H1 (cell line): Measurements from ENCODE around the gene AKR7A3. TPM values are rescaled to one million over a fixed set of nuclear protein-coding genes. Genes with fewer than 3 reads are reported as not detected.

Source experiments
- CTCF ChIA-PET: fragments of 300-600 bp; sonication (Branson Sonifier 250); formaldehyde crosslinking; loops from one replicate; lab custom pipeline; 2021; ENCODE audit not compliant: partially characterized antibody; lab: Charles Lee
- POLR2A ChIA-PET: fragments of 300-600 bp; sonication (Branson Sonifier 250); formaldehyde crosslinking; loops from one replicate; lab custom pipeline; 2021; ENCODE audit warnings: inconsistent platforms; ENCODE audit not compliant: partially characterized antibody; lab: Charles Lee
- DNase-seq, 2 experiments: peaks; one replicate each; pipeline versions ENCODE4 v3.0.0 to v3.0.0-alpha.2; 2010 to 2022; ENCODE audit warnings: low spot score in 2 of 2, low read depth in 1 of 2, mixed read lengths in 1 of 2
- FAIRE-seq: peaks from 2 replicates; lab custom pipeline; 2011; peaks lifted over from hg19 to GRCh38; lab: Jason Lieb, UNC
- H2AFZ ChIP-seq: 2 replicates; pipeline ENCODE4 v1.8.1; 2012; ENCODE audit warnings: low read length, inconsistent platforms
- H2AK5ac ChIP-seq: 2 replicates; pipeline ENCODE4 v1.6.1; 2013; ENCODE audit warnings: low read depth, low read length
- H2BK120ac ChIP-seq: replicated peaks from 2 replicates; pipeline ENCODE3; 2013; ENCODE audit warnings: low read depth, low read length, inconsistent platforms
- H2BK12ac ChIP-seq: 2 replicates; pipeline ENCODE4 v1.6.1; 2013; ENCODE audit warnings: low read depth, low read length
- H2BK15ac ChIP-seq: 2 replicates; pipeline ENCODE4 v1.6.1; 2013; ENCODE audit warnings: low read length
- H2BK20ac ChIP-seq: 2 replicates; pipeline ENCODE4 v1.6.1; 2013; ENCODE audit warnings: low read length
- H2BK5ac ChIP-seq: 2 replicates; pipeline ENCODE4 v1.6.1; 2013; ENCODE audit warnings: low read depth, low read length
- H3K14ac ChIP-seq: 2 replicates; pipeline ENCODE4 v1.6.1; 2013; ENCODE audit warnings: inconsistent platforms; ENCODE audit not compliant: insufficient read length
- H3K18ac ChIP-seq: 2 replicates; pipeline ENCODE4 v1.6.1; 2013; ENCODE audit warnings: low read length; ENCODE audit errors: extremely low read depth
- H3K23ac ChIP-seq: 2 replicates; pipeline ENCODE4 v1.6.1; 2013; ENCODE audit warnings: inconsistent platforms; ENCODE audit not compliant: insufficient read length
- H3K23me2 ChIP-seq: 2 replicates; pipeline ENCODE4 v1.6.1; 2013; ENCODE audit warnings: low read depth, low read length
- H3K27ac ChIP-seq: 2 replicates; pipeline ENCODE4 v1.6.1; 2011; ENCODE audit warnings: low read depth, low read length, inconsistent platforms
- H3K27me3 ChIP-seq, 4 experiments: replicated peaks in 1 of 4; 1 replicate in 1 of 4; 2 replicates in 3 of 4; pipeline versions ENCODE4 v1.6.1 to v1.8.1; 2011 to 2013; ENCODE audit warnings: low read length in 3 of 4, mild to moderate bottlenecking in 3 of 4, inconsistent platforms in 2 of 4, mixed read lengths in 2 of 4, moderate library complexity in 1 of 4; ENCODE audit not compliant: control insufficient read depth in 3 of 4, insufficient read depth in 3 of 4; ENCODE audit errors: extremely low read depth in 1 of 4
- H3K36me3 ChIP-seq, 4 experiments: 2 replicates each; pipeline versions ENCODE4 v1.6.1 to v1.8.1; 2011 to 2013; ENCODE audit warnings: mild to moderate bottlenecking in 4 of 4, low read length in 3 of 4, moderate library complexity in 2 of 4, control low read depth in 1 of 4, inconsistent platforms in 1 of 4; ENCODE audit not compliant: insufficient read depth in 4 of 4, control insufficient read depth in 2 of 4
- H3K4ac ChIP-seq: replicated peaks from 2 replicates; pipeline ENCODE3; 2013; ENCODE audit warnings: low read length, low read depth, mixed read lengths, inconsistent platforms; ENCODE audit not compliant: insufficient read length
- H3K4me1 ChIP-seq, 4 experiments: replicated peaks in 1 of 4; 1 replicate in 1 of 4; 2 replicates in 3 of 4; pipeline versions ENCODE4 v1.6.1 to v1.8.1; 2011 to 2013; ENCODE audit warnings: low read length in 3 of 4, inconsistent platforms in 2 of 4, mixed read lengths in 1 of 4; ENCODE audit not compliant: insufficient read depth in 4 of 4, control insufficient read depth in 3 of 4
- H3K4me2 ChIP-seq, 2 experiments: 2 replicates each; pipeline versions ENCODE4 v1.6.1 to v1.8.1; 2011 to 2013; ENCODE audit warnings: low read depth in 2 of 2, low read length in 2 of 2, control low read depth in 1 of 2, inconsistent platforms in 1 of 2, mild to moderate bottlenecking in 1 of 2; ENCODE audit not compliant: insufficient read depth in 1 of 2
- H3K4me3 ChIP-seq, 4 experiments: fragments of 200-600, 300-600 bp in 1 of 4; sonication (generic), shearing (Covaris generic), sonication (Bioruptor Twin) in 1 of 4; 2 replicates each; pipeline versions ENCODE4 v1.5.1 to v1.8.1; 2011 to 2016; ENCODE audit warnings: low read length in 4 of 4, low read depth in 3 of 4, control low read depth in 2 of 4, inconsistent platforms in 2 of 4, mild to moderate bottlenecking in 2 of 4, mixed read lengths in 1 of 4, moderate library complexity in 1 of 4; ENCODE audit not compliant: insufficient read depth in 2 of 4; ENCODE audit errors: extremely low read depth in 1 of 4
- H3K56ac ChIP-seq: replicated peaks from 2 replicates; pipeline ENCODE3; 2013; ENCODE audit warnings: low read depth, mild to moderate bottlenecking, mixed read lengths, low read length, inconsistent platforms; ENCODE audit not compliant: insufficient read length
- H3K79me1 ChIP-seq: 2 replicates; pipeline ENCODE4 v1.6.1; 2013; ENCODE audit warnings: low read depth, low read length, control low read depth
- H3K79me2 ChIP-seq, 2 experiments: 2 replicates each; pipeline versions ENCODE4 v1.6.1 to v1.8.1; 2012 to 2013; ENCODE audit warnings: low read length in 2 of 2, mild to moderate bottlenecking in 2 of 2, inconsistent platforms in 1 of 2; ENCODE audit not compliant: insufficient read depth in 2 of 2, control insufficient read depth in 1 of 2
- H3K9ac ChIP-seq, 4 experiments: replicated peaks in 1 of 4; 1 replicate in 1 of 4; 2 replicates in 3 of 4; pipeline versions ENCODE4 v1.6.1 to v1.8.1; 2011 to 2013; ENCODE audit warnings: low read depth in 3 of 4, low read length in 3 of 4, control low read depth in 2 of 4, mild to moderate bottlenecking in 2 of 4, moderate library complexity in 2 of 4, inconsistent platforms in 1 of 4; ENCODE audit errors: extremely low read depth in 1 of 4
- H3K9me3 ChIP-seq, 2 experiments: 2 replicates each; pipeline versions ENCODE4 v1.6.1 to v1.8.1; 2012 to 2013; ENCODE audit warnings: mild to moderate bottlenecking in 2 of 2, moderate library complexity in 2 of 2, control low read depth in 1 of 2, inconsistent platforms in 1 of 2, low read depth in 1 of 2, low read length in 1 of 2, mixed read lengths in 1 of 2; ENCODE audit not compliant: insufficient read depth in 2 of 2
- H4K20me1 ChIP-seq, 2 experiments: replicated peaks in 1 of 2; 2 replicates each; pipeline versions ENCODE3 to v1.8.1; 2011 to 2013; ENCODE audit warnings: inconsistent platforms in 2 of 2, low read length in 2 of 2, mild to moderate bottlenecking in 1 of 2; ENCODE audit not compliant: insufficient read depth in 2 of 2, control insufficient read depth in 1 of 2
- H4K5ac ChIP-seq: 2 replicates; pipeline ENCODE4 v1.6.1; 2013; ENCODE audit warnings: low read length, low read depth, mixed read lengths, inconsistent platforms; ENCODE audit not compliant: insufficient read length
- H4K8ac ChIP-seq: 2 replicates; pipeline ENCODE4 v1.8.0; 2013; ENCODE audit warnings: mild to moderate bottlenecking, moderate library complexity, low read length, inconsistent platforms; ENCODE audit not compliant: insufficient read depth; ENCODE audit errors: extremely low read depth
- H4K91ac ChIP-seq: replicated peaks from 2 replicates; pipeline ENCODE3; 2013; ENCODE audit warnings: low read length, mixed read lengths, inconsistent platforms; ENCODE audit not compliant: insufficient read length
- HDAC6 ChIP-seq: IDR thresholded peaks from one replicate; pipeline ENCODE4 v1.7.1; 2012; ENCODE audit warnings: low read depth, mild to moderate bottlenecking, inconsistent platforms, low read length, moderate library complexity
- MAFK ChIP-seq: IDR thresholded peaks from 2 replicates; pipeline ENCODE4 v1.6.1; 2012; ENCODE audit warnings: low read depth, mild to moderate bottlenecking, improper control_type of control experiment, low read length
- YY1 ChIP-seq: IDR thresholded peaks from 2 replicates; pipeline ENCODE4 v1.6.1; 2011; ENCODE audit warnings: low read depth, mild to moderate bottlenecking, low read length
- WGBS, 2 experiments: shearing (Covaris generic) in 1 of 2; methylation state at CpG; one replicate each; pipeline versions ENCODE4 v1.1.6 to v1.1.7; 2013 to 2015; ENCODE audit warnings: low lambda C conversion rate in 2 of 2, mixed read lengths in 2 of 2, inconsistent platforms in 1 of 2, low coverage in 1 of 2, missing lambda C conversion rate in 1 of 2; ENCODE audit not compliant: insufficient replicate concordance in 2 of 2, insufficient coverage in 1 of 2, insufficient read length in 1 of 2; ENCODE audit errors: extremely low coverage in 1 of 2, missing lambda C conversion rate in 1 of 2; 5-methylcytosine and 5-hydroxymethylcytosine counted together
- polyA plus RNA-seq, 7 experiments: library from polyadenylated mRNA; depleted of rRNA in 3 of 7; stranded (reverse) in 5 of 7; unstranded in 2 of 7; fragments of >200 nt in 5 of 7; fragments of 200-250 nt in 2 of 7; gene quantifications; 1 replicate in 5 of 7; 2 replicates in 1 of 7; 4 replicates in 1 of 7; pipeline versions ENCODE4 v1.2.1 to v1.2.3, GENCODE V29; 2011 to 2013; ENCODE audit warnings: missing spikeins in 2 of 7, mixed read lengths in 2 of 7
- total RNA-seq: library from RNA; stranded (reverse); fragmentation: NEBNext Ultra II Directional; extraction: Animal tissue kit (Norgen Biotek cat#: 25700); gene quantifications from 2 replicates; pipeline ENCODE4 v1.2.1, GENCODE V29; 2021
- TF ChIP-seq, protein P1 (sequence below), 3 experiments: IDR thresholded peaks; 1 replicate in 2 of 3; 2 replicates in 1 of 3; pipeline versions ENCODE4 v1.5.1 to v1.6.1; 2011; ENCODE audit warnings: low read length in 3 of 3, mild to moderate bottlenecking in 3 of 3, inconsistent platforms in 2 of 3, low read depth in 1 of 3, moderate library complexity in 1 of 3; ENCODE audit not compliant: insufficient read depth in 1 of 3; ENCODE audit errors: control extremely low read depth in 1 of 3

The AKR7A3 gene
- total and polyA plus RNA-seq, 2 of the 8 experiments (the other 6 are each of a cell fraction or from before 2014, with no cell fraction given), result 0.62 to 0.65 TPM

DNA sequence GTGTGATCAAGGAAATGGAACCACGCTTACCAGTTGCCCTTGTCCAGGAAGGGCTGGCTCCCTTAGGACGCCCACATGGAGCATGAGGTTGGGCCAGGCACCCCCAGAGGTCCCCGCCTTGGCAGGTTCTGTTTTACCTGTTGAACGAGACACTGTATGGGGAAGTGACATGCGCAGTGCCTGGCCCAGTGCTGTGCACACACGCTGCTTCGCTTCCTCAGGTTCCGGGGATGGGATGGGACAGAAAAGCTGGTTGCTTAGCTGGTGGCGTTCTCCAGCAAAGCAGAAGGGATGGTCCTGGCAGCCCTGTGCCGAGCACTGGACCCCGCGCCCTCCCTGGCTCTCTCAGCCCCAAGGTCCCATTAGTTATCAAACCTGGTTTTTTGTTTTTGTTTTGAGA, 44.3 kb upstream of the AKR7A3 start:
- Histone ChIP-seq H3K4me1 (peaks cover 0 to 2% (median 0%) of the 10 kb centered on the region in 4 experiments; a peak in 1 of 7 replicates), H4K8ac (no peak overlapping the region), H3K4me3 (no peak overlapping the region), H4K20me1 (peaks cover 0 to 3% of the 10 kb centered on the region in 2 experiments), H2BK20ac (no peak overlapping the region), H3K36me3 (peaks cover 0 to 3% (median under 1%) of the 10 kb centered on the region in 4 experiments; a peak in 2 of 8 replicates), H4K91ac (no peak overlapping the region), H3K14ac (no peak overlapping the region), H3K18ac (no peak overlapping the region), H3K79me2 (no peaks in the 10 kb centered on the region), H3K23me2 (no peaks in the 10 kb centered on the region), H3K79me1 (no peaks in the 10 kb centered on the region; the same call in 1 of the 2 replicates), H4K5ac (no peak overlapping the region), H2BK5ac (no peak overlapping the region), H3K27ac (no peak overlapping the region), H3K23ac (no peak overlapping the region), H3K4ac (no peak overlapping the region), H2AK5ac (no peak overlapping the region), H2AFZ (no peak overlapping the region), H3K9me3 (no peaks in the 10 kb centered on the region), H3K27me3 (no peaks in the 10 kb centered on the region), H2BK15ac (no peak overlapping the region), H2BK12ac (no peak overlapping the region), H3K4me2 (no peak overlapping the region), H3K56ac (no peak overlapping the region), H2BK120ac (no peak overlapping the region), H3K9ac (no peak overlapping the region)
- DNase-seq, result no peak
- ChIA-PET CTCF (interaction anchor here (0.8 to 1.5 kb wide), 5 partner anchors 8 to 249 kb away, joined by 3 read pairs; no protein-coding TSS in a partner anchor), POLR2A (interaction anchor here (13.3 kb wide), 1 partner anchor 16 kb away, joined by 143 read pairs; the partner anchor contains the start of genes AKR7A2 and SLC66A1)
- 93% methylated on average over 12 of the region's 12 CpGs; no CpG with 5 or more reads in 1 of the 2 experiments for WGBS, 2 experiments
- no peak for TF ChIP-seq MAFK
- TF ChIP-seq, protein P1, sequence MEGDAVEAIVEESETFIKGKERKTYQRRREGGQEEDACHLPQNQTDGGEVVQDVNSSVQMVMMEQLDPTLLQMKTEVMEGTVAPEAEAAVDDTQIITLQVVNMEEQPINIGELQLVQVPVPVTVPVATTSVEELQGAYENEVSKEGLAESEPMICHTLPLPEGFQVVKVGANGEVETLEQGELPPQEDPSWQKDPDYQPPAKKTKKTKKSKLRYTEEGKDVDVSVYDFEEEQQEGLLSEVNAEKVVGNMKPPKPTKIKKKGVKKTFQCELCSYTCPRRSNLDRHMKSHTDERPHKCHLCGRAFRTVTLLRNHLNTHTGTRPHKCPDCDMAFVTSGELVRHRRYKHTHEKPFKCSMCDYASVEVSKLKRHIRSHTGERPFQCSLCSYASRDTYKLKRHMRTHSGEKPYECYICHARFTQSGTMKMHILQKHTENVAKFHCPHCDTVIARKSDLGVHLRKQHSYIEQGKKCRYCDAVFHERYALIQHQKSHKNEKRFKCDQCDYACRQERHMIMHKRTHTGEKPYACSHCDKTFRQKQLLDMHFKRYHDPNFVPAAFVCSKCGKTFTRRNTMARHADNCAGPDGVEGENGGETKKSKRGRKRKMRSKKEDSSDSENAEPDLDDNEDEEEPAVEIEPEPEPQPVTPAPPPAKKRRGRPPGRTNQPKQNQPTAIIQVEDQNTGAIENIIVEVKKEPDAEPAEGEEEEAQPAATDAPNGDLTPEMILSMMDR (IDR thresholded peaks at IDR 0.05; ENCODE audit: control extremely low read depth in 1 of 3, insufficient read depth in 1 of 3, low read depth in 1 of 3, low read length in 3 of 3), result no peak
- no peak for TF ChIP-seq YY1
- TF ChIP-seq HDAC6, result no peak
- no peak for FAIRE-seq
